K562 (cell line): ENCODE measurements around the gene SMIM30. TPM values are rescaled to one million over a fixed set of nuclear protein-coding genes. Genes with fewer than 3 reads are reported as not detected.
A peak's percentile ranks its signal among the peaks of the same experiment; 100 is the strongest.

Experiments used
- HNRNPH1 ChIP-seq: fragments of 200-400 bp; formaldehyde crosslinking; optimal IDR thresholded peaks from 2 replicates; pipeline ENCODE3; 2017; ENCODE audit warnings: low read depth, mild to moderate bottlenecking, low read length, moderate library complexity
- KAT7 ChIP-seq: sonication (generic); formaldehyde crosslinking; IDR thresholded peaks from 2 replicates; pipeline ENCODE4 v1.8.0; 2022; ENCODE audit warnings: missing genetic modification reagents, mild to moderate bottlenecking, borderline replicate concordance
- POLR2A ChIP-seq: fragments of 450-650 bp; conservative IDR thresholded peaks from 2 replicates; pipeline ENCODE4 v1.6.1; 2016
- SRSF3 ChIP-seq: fragments of 200-400 bp; formaldehyde crosslinking; IDR thresholded peaks from 2 replicates; pipeline ENCODE4 v1.6.1; 2016; ENCODE audit warnings: mild to moderate bottlenecking, low read length, moderate library complexity; ENCODE audit not compliant: insufficient read depth
- TAF9B ChIP-seq: fragments of 450-650 bp; IDR thresholded peaks from 2 replicates; pipeline ENCODE4 v1.6.1; 2018; ENCODE audit warnings: mild to moderate bottlenecking; ENCODE audit not compliant: partially characterized antibody
- ZNF133 ChIP-seq: fragments of 250-450 bp; sonication (Bioruptor Pico); IDR thresholded peaks from 2 replicates; pipeline ENCODE4 v1.4.0; 2020; ENCODE audit warnings: mild to moderate bottlenecking
- ZNF3 ChIP-seq: fragments of 250-450 bp; sonication (Bioruptor Pico); IDR thresholded peaks from 2 replicates; pipeline ENCODE4 v1.5.0; 2021; ENCODE audit warnings: mild to moderate bottlenecking, moderate library complexity
- ZNF830 ChIP-seq: fragments of 250-450 bp; sonication (Bioruptor Pico); IDR thresholded peaks from 2 replicates; pipeline ENCODE4 v1.5.0; 2021; ENCODE audit warnings: mild to moderate bottlenecking
- polyA plus RNA-seq, 8 experiments: library from polyadenylated mRNA; depleted of rRNA in 4 of 8; stranded (reverse) in 5 of 8; unstranded in 3 of 8; fragments of >200 nt; fragmentation: Nextera tagmentation in 2 of 8; fragmentation: Illumina TruSeq in 1 of 8; extraction: Ambion mirVana in 2 of 8; extraction: Trizol in 1 of 8; gene quantifications; 2 replicates each; pipeline versions ENCODE4 v1.2.1 to v1.2.3, GENCODE V29; 2011 to 2014; ENCODE audit warnings: inconsistent platforms in 1 of 8, missing spikeins in 1 of 8
- total RNA-seq, 7 experiments: library from RNA; depleted of rRNA in 6 of 7; stranded (reverse); fragments of >200 nt in 6 of 7; fragmentation: Illumina TruSeq in 2 of 7; extraction: Trizol in 2 of 7; gene quantifications; 2 replicates each; pipeline versions ENCODE4 v1.2.1 to v1.2.3, GENCODE V29; 2011 to 2021; ENCODE audit warnings: low replicate concordance in 1 of 7
- TF ChIP-seq, protein P1 (sequence below): fragments of 450-650 bp; IDR thresholded peaks from 2 replicates; pipeline ENCODE4 v1.7.0; 2016; ENCODE audit warnings: borderline replicate concordance
- TF ChIP-seq, protein P2 (sequence below): fragments of 450-650 bp; IDR thresholded peaks from one replicate; pipeline ENCODE4 v1.6.1; 2018; ENCODE audit warnings: mild to moderate bottlenecking, moderate library complexity; ENCODE audit not compliant: partially characterized antibody
- TF ChIP-seq, protein P3 (sequence below), 2 experiments: fragments of 250-450 bp in 1 of 2; fragments of 450-650 bp in 1 of 2; sonication (Bioruptor Pico) in 1 of 2; IDR thresholded peaks; 2 replicates each; pipeline versions ENCODE4 v1.6.1 to v1.8.0; 2016 to 2021; ENCODE audit warnings: mild to moderate bottlenecking in 2 of 2, moderate library complexity in 2 of 2, missing compliant biosample characterization in 1 of 2, missing genetic modification characterization in 1 of 2

Gene SMIM30
- total and polyA plus RNA-seq, 9 of the 15 experiments (the other 6 are each of a cell fraction or from before 2014, with no cell fraction given): 161 to 891 (median 316) TPM

DNA sequence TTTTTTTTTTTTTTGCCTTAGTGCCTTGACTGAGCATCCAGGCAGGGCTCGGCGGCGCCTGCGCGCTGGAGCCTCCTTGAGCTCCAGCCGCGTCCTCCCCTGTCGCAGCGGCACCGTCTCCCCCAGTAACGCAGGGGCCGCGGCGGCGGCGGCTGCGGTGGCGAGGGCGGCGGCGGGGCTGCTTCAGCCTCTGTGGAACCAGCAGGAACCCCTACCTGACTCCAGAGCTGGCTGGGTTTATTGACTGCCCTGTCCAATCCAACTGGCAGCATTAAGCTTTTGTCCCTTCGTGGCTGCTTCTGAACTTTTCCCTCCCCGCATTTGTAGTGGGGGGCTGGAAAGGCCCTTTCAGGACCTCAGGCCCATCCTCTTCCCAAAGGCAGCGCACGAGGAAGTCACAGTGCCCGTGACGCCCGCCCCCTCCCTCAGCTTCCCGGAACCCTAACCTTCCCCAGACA, 31.9 kb downstream of the SMIM30 start, which contains the start of gene GPR85 (continued):
- TF ChIP-seq, protein P1, sequence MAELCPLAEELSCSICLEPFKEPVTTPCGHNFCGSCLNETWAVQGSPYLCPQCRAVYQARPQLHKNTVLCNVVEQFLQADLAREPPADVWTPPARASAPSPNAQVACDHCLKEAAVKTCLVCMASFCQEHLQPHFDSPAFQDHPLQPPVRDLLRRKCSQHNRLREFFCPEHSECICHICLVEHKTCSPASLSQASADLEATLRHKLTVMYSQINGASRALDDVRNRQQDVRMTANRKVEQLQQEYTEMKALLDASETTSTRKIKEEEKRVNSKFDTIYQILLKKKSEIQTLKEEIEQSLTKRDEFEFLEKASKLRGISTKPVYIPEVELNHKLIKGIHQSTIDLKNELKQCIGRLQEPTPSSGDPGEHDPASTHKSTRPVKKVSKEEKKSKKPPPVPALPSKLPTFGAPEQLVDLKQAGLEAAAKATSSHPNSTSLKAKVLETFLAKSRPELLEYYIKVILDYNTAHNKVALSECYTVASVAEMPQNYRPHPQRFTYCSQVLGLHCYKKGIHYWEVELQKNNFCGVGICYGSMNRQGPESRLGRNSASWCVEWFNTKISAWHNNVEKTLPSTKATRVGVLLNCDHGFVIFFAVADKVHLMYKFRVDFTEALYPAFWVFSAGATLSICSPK: no peak
- TF ChIP-seq KAT7 (CRISPR knock-in tag): no peak
- TF ChIP-seq, protein P2, sequence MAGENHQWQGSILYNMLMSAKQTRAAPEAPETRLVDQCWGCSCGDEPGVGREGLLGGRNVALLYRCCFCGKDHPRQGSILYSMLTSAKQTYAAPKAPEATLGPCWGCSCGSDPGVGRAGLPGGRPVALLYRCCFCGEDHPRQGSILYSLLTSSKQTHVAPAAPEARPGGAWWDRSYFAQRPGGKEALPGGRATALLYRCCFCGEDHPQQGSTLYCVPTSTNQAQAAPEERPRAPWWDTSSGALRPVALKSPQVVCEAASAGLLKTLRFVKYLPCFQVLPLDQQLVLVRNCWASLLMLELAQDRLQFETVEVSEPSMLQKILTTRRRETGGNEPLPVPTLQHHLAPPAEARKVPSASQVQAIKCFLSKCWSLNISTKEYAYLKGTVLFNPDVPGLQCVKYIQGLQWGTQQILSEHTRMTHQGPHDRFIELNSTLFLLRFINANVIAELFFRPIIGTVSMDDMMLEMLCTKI: no peak
- TF ChIP-seq ZNF3 (CRISPR knock-in tag): no peak
- no peak for TF ChIP-seq SRSF3
- TF ChIP-seq POLR2A: no peak; the same call in 1 of the 2 replicates
- TF ChIP-seq, protein P3, sequence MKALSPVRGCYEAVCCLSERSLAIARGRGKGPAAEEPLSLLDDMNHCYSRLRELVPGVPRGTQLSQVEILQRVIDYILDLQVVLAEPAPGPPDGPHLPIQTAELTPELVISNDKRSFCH (CRISPR knock-in tag; IDR thresholded peaks at IDR 0.05): no peak
- TF ChIP-seq, protein P3 (tag; IDR thresholded peaks at IDR 0.05): no peak
- TF ChIP-seq HNRNPH1: no peak
- TF ChIP-seq ZNF830: 0 out of 2 replicates have a peak, but pooled peaks have one; percentile 57
- no peak for TF ChIP-seq ZNF133 (CRISPR knock-in tag)
- TF ChIP-seq TAF9B: no peak
